Astrocyte of the spinal cord (primary cell): ENCODE data around the gene AGPS.

ENCODE experiments used
- DNase-seq: peaks from one replicate; pipeline ENCODE4 v3.0.0; 2011; ENCODE audit warnings: low read depth, low spot score
- H3K4me3 ChIP-seq: 2 replicates; pipeline ENCODE4 v1.5.1; 2011; ENCODE audit warnings: low read depth, mild to moderate bottlenecking, low read length, moderate library complexity
- in situ Hi-C: cut with HindIII; loops from 2 replicates; pipeline ENCODE4 v1.10.0; 2017; ENCODE audit warnings: low sequenced_read_pairs
- TF ChIP-seq, protein P1 (sequence below): IDR thresholded peaks from 2 replicates; pipeline ENCODE4 v1.5.1; 2012; ENCODE audit warnings: low read depth, mild to moderate bottlenecking, low read length, inconsistent platforms

Gene AGPS

DNA sequence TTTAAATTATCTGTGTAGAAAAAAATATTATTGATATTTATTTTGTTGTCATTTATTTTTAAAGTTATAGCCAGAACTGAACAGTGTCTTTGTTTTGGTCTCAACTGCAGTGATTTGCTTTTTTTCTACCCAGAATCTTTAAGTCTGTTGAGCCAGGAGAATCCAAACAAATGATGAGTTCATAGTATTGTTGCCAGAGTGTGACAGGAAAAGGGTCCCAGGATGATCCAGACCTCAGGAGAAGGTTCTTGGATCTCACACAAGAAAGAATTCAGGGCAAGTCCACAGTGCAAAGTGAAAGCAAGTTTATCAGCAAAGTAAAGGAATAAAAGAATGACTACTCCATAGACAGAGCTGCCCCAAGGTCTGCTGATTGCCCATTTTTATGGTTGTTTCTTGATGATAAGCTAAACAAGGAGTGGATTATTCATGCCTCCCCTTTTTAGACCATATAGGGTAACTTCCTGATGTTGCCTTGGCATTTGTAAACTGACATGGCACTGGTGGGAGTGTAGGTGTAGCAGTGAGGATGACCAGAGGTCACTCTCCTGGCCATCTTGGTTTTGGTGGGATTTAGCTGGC lies 127.1 kb downstream of the AGPS start:
- in situ Hi-C loops: no loop called here
- no peak overlapping the region for H3K4me3 ChIP-seq
- TF ChIP-seq, protein P1, sequence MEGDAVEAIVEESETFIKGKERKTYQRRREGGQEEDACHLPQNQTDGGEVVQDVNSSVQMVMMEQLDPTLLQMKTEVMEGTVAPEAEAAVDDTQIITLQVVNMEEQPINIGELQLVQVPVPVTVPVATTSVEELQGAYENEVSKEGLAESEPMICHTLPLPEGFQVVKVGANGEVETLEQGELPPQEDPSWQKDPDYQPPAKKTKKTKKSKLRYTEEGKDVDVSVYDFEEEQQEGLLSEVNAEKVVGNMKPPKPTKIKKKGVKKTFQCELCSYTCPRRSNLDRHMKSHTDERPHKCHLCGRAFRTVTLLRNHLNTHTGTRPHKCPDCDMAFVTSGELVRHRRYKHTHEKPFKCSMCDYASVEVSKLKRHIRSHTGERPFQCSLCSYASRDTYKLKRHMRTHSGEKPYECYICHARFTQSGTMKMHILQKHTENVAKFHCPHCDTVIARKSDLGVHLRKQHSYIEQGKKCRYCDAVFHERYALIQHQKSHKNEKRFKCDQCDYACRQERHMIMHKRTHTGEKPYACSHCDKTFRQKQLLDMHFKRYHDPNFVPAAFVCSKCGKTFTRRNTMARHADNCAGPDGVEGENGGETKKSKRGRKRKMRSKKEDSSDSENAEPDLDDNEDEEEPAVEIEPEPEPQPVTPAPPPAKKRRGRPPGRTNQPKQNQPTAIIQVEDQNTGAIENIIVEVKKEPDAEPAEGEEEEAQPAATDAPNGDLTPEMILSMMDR: no peak
- DNase-seq: no peak

DNA sequence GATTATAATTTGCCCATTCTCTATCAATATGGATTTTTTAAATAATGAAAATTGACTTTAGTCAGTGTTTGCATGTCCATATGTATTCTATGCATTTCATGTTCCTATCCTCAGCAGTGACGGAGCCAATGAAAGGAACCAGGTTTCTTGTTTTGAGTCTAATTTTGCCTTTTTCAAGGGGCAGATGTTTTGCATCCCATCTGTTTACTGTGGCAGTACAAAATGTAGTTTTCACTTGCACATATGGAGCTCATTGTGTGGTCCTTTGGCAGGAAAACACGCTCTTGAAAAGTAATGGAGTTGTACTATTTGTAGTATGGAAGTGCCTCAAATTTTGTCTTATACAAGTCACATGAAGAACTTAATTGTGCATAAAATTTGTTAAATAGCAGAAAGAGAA lies 127.8 kb downstream of the AGPS start:
- TF ChIP-seq, protein P1: no peak
- in situ Hi-C loops: no loop called here
- H3K4me3 ChIP-seq: no peak overlapping the region
- no peak for DNase-seq

DNA sequence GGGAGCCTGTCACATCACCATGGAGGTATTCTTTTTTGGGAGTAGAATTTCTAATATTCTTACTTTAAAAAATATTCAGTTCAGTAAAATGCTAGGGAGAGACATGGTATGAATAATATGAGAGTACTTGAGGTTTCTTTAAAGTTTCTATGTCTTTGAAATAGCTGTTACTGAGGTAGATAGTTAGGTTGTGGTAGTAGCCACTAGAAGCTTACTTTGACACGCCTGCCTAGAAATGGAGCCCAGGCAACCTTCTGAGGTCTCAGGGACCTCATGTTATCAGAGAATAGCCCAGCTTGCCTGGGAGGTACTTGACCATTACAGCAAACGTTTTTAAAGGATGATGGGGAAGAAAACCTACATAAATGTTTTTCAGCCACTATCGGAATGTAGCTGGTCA lies 131.2 kb downstream of the AGPS start:
- DNase-seq: no peak
- TF ChIP-seq, protein P1: no peak
- in situ Hi-C loops: no loop called here
- H3K4me3 ChIP-seq: no peak overlapping the region

DNA sequence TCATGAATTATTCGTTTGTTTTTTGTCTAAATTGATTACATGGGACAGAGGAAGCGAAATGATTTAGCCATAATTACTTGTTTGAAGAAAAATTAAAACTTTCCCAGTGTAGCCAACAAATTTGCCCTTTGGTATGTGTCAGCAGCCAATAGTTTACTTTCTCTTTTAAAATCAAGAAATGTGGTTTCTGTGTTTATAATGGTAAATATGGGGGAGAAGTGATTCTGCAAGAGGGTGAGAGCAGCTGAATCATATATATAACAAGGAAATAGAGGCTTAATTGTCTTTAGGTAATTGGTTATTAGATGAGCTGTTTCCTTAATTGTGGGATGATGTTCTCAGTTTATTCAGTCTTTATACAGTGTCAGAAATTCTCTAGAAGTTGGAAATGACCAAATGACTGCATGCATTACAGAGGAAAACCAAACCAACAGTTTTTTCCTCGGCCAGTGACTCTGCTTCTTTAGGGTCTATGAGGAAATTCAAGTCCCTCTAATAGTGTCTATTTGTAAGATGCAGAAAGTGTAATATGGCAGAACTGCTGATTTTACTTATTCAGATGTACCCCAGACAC lies 132.9 kb downstream of the AGPS start:
- in situ Hi-C loops: no loop called here
- TF ChIP-seq, protein P1: no peak
- DNase-seq: no peak
- H3K4me3 ChIP-seq: no peak overlapping the region

DNA sequence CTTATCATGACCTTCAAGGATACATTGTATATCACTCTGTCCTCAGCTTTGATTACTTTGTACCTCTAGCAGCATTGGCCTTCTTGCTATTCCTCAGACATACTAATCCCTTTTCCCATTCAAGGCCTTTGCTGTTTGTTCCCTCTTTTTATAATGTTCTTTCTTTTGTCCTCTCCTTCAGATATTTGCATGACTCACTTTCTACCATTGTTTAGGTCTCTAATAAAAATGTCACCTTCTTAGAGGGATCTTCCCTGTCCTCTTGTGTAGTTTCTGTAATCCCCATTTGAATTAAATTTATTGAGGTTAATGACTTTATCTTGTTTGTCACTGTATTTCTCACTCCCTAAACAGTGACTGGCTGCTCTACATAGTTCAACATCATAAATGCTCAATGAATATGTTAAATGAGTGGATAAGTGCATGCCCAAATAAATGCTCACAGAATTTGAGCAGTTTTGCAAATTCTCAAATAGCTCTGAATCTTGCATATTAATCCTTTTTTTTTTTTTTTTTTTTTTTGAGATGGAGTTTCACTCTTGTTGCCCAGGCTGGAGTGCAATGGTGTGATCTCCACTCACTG lies 135.9 kb downstream of the AGPS start:
- TF ChIP-seq, protein P1: no peak
- H3K4me3 ChIP-seq: no peak overlapping the region
- no peak for DNase-seq
- in situ Hi-C loops: no loop called here

DNA sequence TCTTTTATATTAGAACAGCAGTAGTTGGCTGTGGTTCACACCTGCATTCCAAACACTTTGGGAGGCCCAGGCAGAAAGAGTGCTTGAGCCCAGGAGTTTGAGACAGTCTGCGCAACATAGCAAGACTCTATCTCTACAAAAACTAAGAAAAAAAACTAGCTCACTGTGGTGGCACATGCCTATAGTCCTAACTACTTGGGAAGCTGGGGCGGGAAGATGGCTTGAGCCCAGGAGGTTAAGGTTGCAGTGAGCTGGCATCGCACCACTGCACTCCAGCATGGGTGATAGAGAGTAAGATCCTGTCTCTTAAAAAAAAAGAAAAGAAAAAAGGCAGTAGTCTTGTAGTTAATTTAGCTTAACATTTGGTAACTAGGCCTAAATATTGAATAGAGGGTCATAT lies 136.6 kb downstream of the AGPS start:
- in situ Hi-C loops: no loop called here
- no peak overlapping the region for H3K4me3 ChIP-seq
- DNase-seq: no peak
- TF ChIP-seq, protein P1: no peak
